ENCODE measurements around the gene CYP27C1.

DNA sequence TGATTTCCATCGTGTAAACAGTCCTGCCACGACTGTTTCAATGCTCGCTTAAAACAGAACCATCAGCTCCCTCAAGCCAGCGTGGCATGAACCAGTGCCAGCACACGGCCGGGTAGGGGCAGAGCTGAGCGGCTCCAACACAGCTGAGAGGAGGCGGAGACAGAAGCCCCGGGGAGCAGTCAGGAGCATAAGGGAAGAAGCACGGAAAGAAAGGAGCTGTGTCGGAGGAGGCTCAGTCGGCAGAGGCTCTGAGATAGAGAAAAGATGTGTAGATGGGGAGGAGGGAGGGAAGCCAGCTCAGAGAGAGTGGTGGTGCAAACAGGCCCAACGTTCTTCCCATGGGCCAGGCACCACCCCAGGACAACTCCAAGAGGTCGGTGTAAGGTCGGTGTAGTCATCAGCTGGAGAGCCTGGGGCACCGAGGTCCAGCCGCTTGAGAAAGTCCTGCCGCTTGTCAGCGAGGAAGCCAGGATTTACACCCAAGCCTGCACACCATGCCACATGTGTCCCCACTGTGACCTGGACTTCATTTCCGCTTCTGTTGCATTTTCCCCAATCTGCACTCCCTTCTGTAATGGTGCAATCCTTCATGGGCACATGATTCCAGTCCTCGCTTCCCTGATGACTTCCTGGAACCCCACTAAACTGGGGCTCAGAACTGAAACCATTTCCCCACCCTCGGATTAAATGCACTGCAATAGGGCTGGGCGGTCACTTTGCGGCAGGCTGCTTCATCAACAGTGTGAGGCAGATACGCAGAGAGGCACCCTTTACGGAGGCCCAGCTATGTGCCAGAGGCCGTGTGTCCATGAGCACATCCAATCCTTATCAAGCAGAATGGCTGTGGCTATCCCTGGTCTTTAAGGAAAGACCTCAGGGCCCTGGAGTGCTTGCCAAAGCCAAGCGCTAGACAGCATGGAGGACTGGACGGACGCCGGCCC is 43.5 kb downstream of the CYP27C1 start:
- no peak for TF ChIP-seq EZH2phosphoT487 (IDR thresholded peaks at IDR 0.05; ENCODE audit: low read depth)
- TF ChIP-seq, protein P1, sequence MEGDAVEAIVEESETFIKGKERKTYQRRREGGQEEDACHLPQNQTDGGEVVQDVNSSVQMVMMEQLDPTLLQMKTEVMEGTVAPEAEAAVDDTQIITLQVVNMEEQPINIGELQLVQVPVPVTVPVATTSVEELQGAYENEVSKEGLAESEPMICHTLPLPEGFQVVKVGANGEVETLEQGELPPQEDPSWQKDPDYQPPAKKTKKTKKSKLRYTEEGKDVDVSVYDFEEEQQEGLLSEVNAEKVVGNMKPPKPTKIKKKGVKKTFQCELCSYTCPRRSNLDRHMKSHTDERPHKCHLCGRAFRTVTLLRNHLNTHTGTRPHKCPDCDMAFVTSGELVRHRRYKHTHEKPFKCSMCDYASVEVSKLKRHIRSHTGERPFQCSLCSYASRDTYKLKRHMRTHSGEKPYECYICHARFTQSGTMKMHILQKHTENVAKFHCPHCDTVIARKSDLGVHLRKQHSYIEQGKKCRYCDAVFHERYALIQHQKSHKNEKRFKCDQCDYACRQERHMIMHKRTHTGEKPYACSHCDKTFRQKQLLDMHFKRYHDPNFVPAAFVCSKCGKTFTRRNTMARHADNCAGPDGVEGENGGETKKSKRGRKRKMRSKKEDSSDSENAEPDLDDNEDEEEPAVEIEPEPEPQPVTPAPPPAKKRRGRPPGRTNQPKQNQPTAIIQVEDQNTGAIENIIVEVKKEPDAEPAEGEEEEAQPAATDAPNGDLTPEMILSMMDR (IDR thresholded peaks at IDR 0.05; ENCODE audit: low read depth, low read length): no peak
